Uterus (tissue), 2 donors: ENCODE data around the gene KLHL12.

ENCODE experiments used
- POLR2A ChIP-seq, 2 donors: fragments of 450-650 bp; IDR thresholded peaks; one replicate each; pipeline ENCODE4 v1.6.1; 2016; ENCODE audit warnings: antibody characterized with exemption in 2 of 2, mild to moderate bottlenecking in 1 of 2, moderate library complexity in 1 of 2
- TF ChIP-seq, protein P1 (sequence below), 4 experiments: fragments of 200-600 bp in 2 of 4; fragments of 450-650 bp in 2 of 4; sonication (generic) in 2 of 4; IDR thresholded peaks; one replicate each; pipeline ENCODE4 v1.5.1; 2016 to 2019; ENCODE audit warnings: antibody characterized with exemption in 4 of 4, mild to moderate bottlenecking in 2 of 4, moderate library complexity in 1 of 4

DNA sequence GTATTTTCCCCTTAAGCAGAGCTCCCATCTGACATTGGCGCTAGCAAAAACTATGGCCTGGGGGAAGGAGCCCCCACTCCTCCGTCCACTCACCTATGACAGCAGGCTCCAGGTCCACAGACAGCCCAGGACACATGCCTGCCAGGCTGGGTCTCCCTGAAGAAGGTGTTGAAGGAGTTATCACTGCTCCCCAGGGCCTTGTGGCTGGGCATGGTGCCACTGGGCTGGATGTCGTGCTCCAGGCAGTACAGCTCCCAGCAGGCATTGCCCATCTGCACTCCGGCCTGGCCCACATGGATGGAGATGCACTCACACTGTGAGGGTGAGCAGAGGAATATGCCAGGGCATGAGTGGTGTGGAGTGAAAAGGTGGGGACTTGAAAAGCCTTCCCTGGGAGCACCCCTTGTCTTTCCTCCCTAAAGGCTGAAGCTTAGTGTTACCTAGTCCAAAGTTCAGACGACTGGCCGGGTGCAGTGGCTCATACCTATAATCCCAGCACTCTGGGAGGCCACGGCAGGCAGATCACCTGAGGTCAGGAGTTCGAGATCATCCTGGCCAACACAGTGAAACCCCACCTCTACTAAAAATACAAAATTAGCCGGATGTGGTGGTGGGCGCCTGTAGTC, 68.1 kb downstream of the KLHL12 start:
- TF ChIP-seq POLR2A (IDR thresholded peaks at IDR 0.05): no peak
- TF ChIP-seq, protein P1, sequence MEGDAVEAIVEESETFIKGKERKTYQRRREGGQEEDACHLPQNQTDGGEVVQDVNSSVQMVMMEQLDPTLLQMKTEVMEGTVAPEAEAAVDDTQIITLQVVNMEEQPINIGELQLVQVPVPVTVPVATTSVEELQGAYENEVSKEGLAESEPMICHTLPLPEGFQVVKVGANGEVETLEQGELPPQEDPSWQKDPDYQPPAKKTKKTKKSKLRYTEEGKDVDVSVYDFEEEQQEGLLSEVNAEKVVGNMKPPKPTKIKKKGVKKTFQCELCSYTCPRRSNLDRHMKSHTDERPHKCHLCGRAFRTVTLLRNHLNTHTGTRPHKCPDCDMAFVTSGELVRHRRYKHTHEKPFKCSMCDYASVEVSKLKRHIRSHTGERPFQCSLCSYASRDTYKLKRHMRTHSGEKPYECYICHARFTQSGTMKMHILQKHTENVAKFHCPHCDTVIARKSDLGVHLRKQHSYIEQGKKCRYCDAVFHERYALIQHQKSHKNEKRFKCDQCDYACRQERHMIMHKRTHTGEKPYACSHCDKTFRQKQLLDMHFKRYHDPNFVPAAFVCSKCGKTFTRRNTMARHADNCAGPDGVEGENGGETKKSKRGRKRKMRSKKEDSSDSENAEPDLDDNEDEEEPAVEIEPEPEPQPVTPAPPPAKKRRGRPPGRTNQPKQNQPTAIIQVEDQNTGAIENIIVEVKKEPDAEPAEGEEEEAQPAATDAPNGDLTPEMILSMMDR (IDR thresholded peaks at IDR 0.05): no peak
